Testis (tissue), 2 donors: ENCODE data around the gene ZNF804A.

Source experiments
- CTCF ChIP-seq, 3 experiments: fragments of 450-650 bp in 2 of 3; fragments of 200-600 bp in 1 of 3; sonication (generic) in 1 of 3; IDR thresholded peaks; one replicate each; pipeline ENCODE4 v1.5.1; 2016 to 2019; ENCODE audit warnings: antibody characterized with exemption in 3 of 3, mild to moderate bottlenecking in 2 of 3, moderate library complexity in 1 of 3
- POLR2A ChIP-seq: fragments of 450-650 bp; IDR thresholded peaks from one replicate; pipeline ENCODE4 v1.6.1; 2017; ENCODE audit warnings: antibody characterized with exemption, mild to moderate bottlenecking, moderate library complexity

- no peak for TF ChIP-seq CTCF (IDR thresholded peaks at IDR 0.05)
- no peak for TF ChIP-seq POLR2A
Observed at GRCh38 chr2:184971546-184972068, 373.3 kb downstream of the ZNF804A start.
